Lower lobe of right lung (tissue), 2 donors: ENCODE measurements around the gene UGT2B7. TPM values are rescaled to one million over a fixed set of nuclear protein-coding genes. Genes with fewer than 3 reads are reported as not detected.

ENCODE experiments used
- ATAC-seq, 2 donors: fragments of 200-7000 bp; cut with Tn5 transposase; one replicate each; pipeline ENCODE4 v1.9.1; 2020 to 2022; ENCODE audit warnings: mild to moderate bottlenecking in 2 of 2, moderate library complexity in 2 of 2
- DNase-seq: peaks from one replicate; pipeline ENCODE4 v3.0.0-alpha.2; 2020
- H3K27ac ChIP-seq: fragments of 200-600 bp; one replicate; pipeline ENCODE4 v1.8.0; 2022
- H3K27me3 ChIP-seq: fragments of 200-600 bp; one replicate; pipeline ENCODE4 v1.8.0; 2022; ENCODE audit warnings: low read depth
- H3K36me3 ChIP-seq: fragments of 200-600 bp; one replicate; pipeline ENCODE4 v1.8.0; 2022; ENCODE audit warnings: mild to moderate bottlenecking
- H3K4me1 ChIP-seq: fragments of 200-600 bp; one replicate; pipeline ENCODE4 v1.8.0; 2022
- H3K4me3 ChIP-seq: fragments of 200-600 bp; one replicate; pipeline ENCODE4 v1.8.0; 2022; ENCODE audit warnings: mild to moderate bottlenecking
- H3K9me3 ChIP-seq: fragments of 200-600 bp; one replicate; pipeline ENCODE4 v1.8.0; 2022
- intact Hi-C: fragments of 100-400 bp; cut with DNase I; formaldehyde crosslinking; loops from one replicate; pipeline ENCODE4 v1.11.0; 2022
- total RNA-seq: library from RNA; stranded (reverse); fragmentation: NEBNext Ultra II Directional; extraction: Animal tissue kit (Norgen Biotek cat#: 25700); gene quantifications from one replicate; pipeline ENCODE4 v1.2.1, GENCODE V29; 2021
- TF ChIP-seq, protein P1 (sequence below): fragments of 200-600 bp; IDR thresholded peaks from one replicate; pipeline ENCODE4 v1.8.0; 2022; ENCODE audit warnings: antibody characterized with exemption, mild to moderate bottlenecking
- donor health status: DM: no; HTN: yes; CAD: no; lungs with severe emphysema.

The UGT2B7 gene
- total RNA-seq, 1 donor from 2014 or later, result not detected

DNA sequence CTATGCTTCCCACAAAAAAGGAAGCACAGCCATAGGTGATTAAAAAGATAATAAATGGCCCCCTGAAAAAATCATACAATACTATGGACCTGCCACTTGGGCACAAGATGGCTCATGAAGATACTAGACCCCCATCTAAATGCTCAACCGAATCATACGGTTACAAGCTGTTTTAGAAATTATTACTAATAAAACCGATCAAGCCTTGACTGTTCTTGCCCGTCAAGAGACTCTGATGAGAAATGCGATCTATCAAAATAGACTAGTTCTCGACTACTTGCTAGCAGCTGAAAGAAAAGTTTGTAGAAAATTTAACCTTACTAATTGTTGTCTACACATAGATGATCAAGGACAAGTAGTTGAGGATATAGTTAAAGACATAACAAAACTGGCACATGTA is 40.1 kb upstream of the UGT2B7 start:
- ATAC-seq (no peak), DNase-seq (no peak)
- no peaks in the 10 kb centered on the region for H3K27me3 ChIP-seq
- intact Hi-C loops, result no loop called here
- no peaks in the 10 kb centered on the region for H3K36me3 ChIP-seq
- no peak overlapping the region for H3K27ac ChIP-seq
- TF ChIP-seq, protein P1, sequence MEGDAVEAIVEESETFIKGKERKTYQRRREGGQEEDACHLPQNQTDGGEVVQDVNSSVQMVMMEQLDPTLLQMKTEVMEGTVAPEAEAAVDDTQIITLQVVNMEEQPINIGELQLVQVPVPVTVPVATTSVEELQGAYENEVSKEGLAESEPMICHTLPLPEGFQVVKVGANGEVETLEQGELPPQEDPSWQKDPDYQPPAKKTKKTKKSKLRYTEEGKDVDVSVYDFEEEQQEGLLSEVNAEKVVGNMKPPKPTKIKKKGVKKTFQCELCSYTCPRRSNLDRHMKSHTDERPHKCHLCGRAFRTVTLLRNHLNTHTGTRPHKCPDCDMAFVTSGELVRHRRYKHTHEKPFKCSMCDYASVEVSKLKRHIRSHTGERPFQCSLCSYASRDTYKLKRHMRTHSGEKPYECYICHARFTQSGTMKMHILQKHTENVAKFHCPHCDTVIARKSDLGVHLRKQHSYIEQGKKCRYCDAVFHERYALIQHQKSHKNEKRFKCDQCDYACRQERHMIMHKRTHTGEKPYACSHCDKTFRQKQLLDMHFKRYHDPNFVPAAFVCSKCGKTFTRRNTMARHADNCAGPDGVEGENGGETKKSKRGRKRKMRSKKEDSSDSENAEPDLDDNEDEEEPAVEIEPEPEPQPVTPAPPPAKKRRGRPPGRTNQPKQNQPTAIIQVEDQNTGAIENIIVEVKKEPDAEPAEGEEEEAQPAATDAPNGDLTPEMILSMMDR, result no peak
- no peak overlapping the region for H3K4me3 ChIP-seq
- no peaks in the 10 kb centered on the region for H3K4me1 ChIP-seq
- H3K9me3 ChIP-seq, result no peaks in the 10 kb centered on the region

DNA sequence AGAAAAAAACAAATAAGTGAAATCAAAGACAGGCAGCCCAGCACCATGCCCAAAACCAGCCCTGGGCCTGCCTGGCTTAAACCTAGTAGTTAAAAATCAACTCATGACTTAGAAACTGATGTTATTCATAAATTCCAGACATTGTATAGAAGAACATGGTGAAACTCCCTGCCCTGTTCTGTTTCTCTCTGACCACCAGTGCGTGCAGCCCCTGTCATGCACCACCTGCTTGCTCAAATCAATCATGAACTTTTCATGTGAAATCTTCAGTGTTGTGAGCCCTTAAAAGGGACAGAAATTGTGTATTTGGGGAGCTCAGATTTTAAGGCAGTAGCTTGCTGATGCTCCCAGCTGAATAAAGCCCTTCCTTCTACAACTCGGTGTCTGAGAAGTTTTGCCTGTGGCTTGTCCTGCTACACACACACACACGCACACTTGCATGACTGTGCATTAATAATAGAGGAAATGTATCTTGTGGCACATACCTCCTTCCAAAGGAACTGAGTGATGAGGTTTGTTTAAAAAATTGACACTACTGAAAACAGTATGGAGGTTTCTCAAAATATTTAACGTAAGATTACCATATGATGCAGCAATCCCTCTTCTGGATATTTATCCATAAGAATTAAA is 39.2 kb upstream of the UGT2B7 start:
- no peaks in the 10 kb centered on the region for H3K27me3 ChIP-seq
- no peaks in the 10 kb centered on the region for H3K4me1 ChIP-seq
- intact Hi-C loops, result no loop called here
- ATAC-seq (no peak), DNase-seq (no peak)
- H3K4me3 ChIP-seq, result no peak overlapping the region
- H3K9me3 ChIP-seq, result no peaks in the 10 kb centered on the region
- H3K27ac ChIP-seq, result no peak overlapping the region
- H3K36me3 ChIP-seq, result no peaks in the 10 kb centered on the region
- TF ChIP-seq, protein P1, result no peak

- peak overlapping the region; percentile 46 for H3K27ac ChIP-seq
- H3K9me3 ChIP-seq, result no peaks in the 10 kb centered on the region
- no peaks in the 10 kb centered on the region for H3K36me3 ChIP-seq
- no peaks in the 10 kb centered on the region for H3K4me1 ChIP-seq
- H3K27me3 ChIP-seq, result no peaks in the 10 kb centered on the region
- intact Hi-C loops, result no loop called here
- TF ChIP-seq, protein P1, result no peak
- ATAC-seq (peak; percentile 54 to 61), DNase-seq (no peak)
- H3K4me3 ChIP-seq, result peak overlapping the region; percentile 6
Measured at GRCh38 chr4:69057620-69058409, 38.5 kb upstream of the UGT2B7 start.

DNA sequence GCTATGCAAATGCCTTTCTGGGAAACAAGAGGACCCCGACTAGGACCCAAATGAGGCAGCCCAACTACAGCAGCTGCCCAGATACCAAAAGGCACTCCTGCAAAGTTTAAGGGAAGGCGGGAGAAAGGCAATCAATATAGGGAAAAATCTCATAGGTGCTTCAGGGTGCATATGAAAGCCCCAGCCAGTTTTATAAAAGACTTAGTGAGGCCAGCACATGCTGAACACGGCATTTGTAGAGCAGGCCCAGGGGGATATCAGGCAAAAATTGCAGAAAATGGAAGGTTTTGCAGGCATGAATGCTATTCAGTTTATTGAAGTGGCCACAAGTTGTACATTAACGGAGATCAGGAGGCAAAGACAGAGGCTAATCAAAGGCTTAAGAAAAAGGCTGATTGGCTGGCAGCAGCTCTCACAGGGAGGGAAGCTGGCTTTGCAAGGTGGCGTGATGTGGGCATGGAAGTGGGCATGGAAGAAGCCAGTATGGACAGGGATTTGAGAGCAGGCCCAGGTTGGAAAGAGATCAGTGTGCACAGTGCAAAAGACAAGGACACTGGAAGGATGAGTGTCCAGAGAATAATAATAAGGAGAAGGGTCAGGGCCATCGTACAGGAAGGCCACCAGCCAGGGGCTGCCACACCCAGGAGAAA is 37.7 kb upstream of the UGT2B7 start:
- Histone ChIP-seq H3K36me3 (no peaks in the 10 kb centered on the region), H3K4me3 (no peak overlapping the region), H3K4me1 (no peaks in the 10 kb centered on the region), H3K27me3 (no peaks in the 10 kb centered on the region), H3K27ac (peak overlapping the region; percentile 46), H3K9me3 (no peaks in the 10 kb centered on the region)
- TF ChIP-seq, protein P1, result no peak
- ATAC-seq (no peak), DNase-seq (no peak)
- intact Hi-C loops, result no loop called here

DNA sequence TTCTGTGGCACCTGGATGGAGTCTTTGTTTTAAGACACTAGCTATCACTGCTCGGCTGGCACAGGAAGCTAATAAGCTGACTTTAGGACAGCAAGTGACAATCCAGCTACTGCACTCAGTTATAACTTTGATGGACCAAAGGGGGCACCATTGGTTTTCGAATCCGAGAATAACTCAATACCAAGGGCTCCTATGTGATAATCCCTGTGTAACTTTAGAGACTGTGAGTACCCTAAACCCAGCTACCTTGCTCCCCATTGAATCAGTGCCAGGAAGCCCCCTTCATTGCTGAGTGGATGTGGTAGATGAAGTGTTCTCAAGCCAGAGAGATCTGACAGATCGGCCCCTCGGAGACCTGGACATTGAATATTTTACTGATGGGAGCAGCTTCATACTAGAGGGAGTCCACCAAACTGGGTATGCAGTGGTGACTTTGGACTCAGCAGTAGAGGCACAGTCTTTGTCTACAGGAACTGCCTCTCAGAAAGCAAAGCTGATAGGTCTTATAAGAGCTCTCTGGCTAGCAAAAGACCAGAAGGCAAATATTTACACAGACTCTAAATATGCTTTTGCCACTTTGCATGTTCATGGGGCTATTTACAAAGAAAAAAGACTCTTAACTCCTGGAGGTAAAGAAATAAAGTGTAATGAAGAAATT is 35.5 kb upstream of the UGT2B7 start:
- ATAC-seq, result peak; percentile 16 to 41

More for the DNA sequence above, 35.5 kb upstream of the UGT2B7 start:
- TF ChIP-seq, protein P1, result no peak
- no peaks in the 10 kb centered on the region for H3K4me1 ChIP-seq
- no peak for DNase-seq
- no peak overlapping the region for H3K4me3 ChIP-seq
- no peak overlapping the region for H3K27ac ChIP-seq
- no peaks in the 10 kb centered on the region for H3K27me3 ChIP-seq
- no peaks in the 10 kb centered on the region for H3K9me3 ChIP-seq
- no peaks in the 10 kb centered on the region for H3K36me3 ChIP-seq
- intact Hi-C loops, result no loop called here
